D341Med (cell line): ENCODE data around the gene CNNM2.
"Not testable (repeated sequence)": the region's sequence is repeated elsewhere in the genome, so short reads cannot be mapped to it uniquely, and the experiment has no call there.

ENCODE experiments used
- DNase-seq: peaks from one replicate; pipeline ENCODE4 v3.0.0; 2012; ENCODE audit warnings: low spot score

The CNNM2 gene

DNA sequence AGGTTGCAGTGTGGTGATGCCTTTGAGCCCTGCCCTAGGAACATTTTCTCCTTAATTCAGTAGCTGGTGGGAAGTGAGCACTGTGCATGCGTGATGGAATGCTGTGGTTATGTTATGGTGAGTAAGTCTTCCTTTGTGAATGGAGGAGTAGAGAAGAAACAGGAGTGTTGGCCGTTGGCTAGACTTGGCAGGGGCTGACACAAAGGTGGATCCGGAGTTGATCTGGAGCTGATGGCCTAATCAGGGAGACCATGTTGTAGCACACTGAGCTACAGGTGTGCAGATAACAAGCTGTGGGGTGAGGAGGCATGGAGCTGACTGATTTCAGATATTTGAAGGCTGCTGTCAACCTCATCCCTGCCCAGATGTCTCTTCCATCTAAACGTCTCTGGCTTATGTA is 122.3 kb downstream of the CNNM2 start:
- no peak for DNase-seq

DNA sequence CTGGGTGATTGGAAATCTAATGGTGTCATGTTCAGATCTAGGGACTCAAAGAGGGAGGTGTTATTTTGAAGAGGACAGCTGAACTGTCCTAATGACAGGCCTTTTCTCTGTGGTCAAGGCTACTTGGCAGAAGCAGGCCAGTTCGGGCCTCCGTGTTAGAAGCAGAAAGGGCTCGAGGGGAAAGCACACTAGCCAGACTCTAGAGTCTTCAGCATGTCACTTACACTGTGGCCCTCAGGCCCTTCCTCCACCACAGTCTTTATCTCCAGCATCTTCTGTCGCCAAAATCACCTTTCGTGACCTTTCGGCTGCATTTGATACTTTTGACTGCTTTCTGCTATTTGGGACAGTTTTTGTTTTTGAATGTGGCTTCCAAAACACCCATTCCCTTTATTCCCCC is 123.3 kb downstream of the CNNM2 start:
- DNase-seq = no peak

DNA sequence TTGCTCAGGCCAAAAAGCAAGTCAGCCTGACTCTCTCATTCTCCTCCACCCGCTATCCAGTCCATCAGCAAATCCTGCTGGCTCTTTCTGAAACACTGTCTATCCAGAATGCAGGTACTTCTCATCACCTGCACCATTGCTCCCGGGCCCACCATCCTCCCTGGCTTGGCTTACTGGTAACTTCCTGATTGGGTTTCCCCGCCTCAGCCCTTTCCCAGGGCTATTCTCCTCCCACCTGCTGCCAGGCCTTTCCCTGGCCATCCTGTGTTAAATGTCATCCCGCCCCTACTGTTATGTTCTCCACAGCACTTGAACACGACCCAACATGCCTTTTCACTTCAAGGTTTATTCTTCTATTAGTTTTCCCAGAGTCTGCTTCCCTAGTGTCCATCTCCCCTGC is 124.0 kb downstream of the CNNM2 start:
- no peak for DNase-seq

DNA sequence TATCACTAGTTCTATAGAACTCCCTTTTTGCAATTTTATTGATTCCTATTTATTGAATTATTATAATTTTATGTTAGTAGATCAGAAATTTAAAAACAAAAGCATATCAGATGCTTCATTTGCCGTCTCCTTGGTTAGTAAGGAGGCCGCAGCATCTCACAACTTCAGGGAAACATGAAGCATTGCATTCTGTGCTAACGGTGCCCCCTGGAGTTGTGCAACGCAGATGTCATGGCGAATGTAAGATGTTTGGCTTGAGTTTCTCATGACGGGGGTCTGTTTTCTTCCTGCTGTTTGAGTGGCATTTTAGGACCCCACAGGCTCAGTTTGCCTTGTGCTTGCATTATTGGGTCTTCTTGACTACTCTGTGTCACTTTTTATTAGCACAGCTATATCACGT is 124.8 kb downstream of the CNNM2 start:
- DNase-seq = no peak

DNA sequence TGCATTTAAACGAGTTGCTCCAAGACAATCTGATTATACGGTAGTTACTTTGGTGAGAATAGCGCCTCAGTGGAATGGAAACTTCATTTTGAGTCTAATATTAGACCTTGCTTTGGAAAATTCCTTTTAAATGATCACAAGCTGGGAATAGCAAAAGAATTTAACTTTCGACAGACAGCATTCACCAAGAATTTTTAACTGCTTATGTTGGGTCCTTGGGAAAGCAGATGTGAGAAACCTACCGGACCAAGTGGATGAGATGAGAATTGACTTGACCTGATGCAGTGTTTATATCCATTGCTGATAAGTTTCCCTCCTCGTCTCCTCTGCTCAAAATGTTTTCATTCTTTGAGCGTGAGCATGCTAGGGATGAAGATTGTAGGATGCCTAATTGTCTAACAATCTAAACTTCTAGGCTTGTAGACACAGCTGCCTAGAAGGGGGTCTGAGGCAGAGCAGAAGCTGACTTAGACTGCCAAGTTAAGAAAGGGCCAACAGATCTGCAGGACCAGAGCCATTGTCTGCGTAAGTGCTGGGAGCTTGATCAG is 126.9 kb downstream of the CNNM2 start:
- no peak for DNase-seq

DNA sequence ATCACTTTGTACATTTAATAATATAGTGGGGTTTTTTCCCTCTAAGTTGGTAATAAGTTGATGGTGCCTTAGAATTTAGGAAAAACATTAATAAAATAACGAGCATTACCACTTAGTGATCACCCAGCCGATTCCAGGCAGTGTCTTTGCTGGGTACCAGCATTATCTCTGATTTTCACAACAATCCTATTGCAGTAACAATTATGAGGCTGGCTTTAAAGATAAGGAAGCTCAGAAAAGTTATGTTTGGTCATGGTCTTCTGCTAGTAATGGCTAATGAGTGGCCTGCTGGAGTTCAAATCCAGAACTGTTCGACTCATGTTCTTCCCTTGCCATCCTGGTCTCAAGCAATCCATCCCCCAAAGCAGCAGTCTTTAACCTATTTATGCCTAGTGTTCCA is 127.9 kb downstream of the CNNM2 start:
- DNase-seq = no peak

DNA sequence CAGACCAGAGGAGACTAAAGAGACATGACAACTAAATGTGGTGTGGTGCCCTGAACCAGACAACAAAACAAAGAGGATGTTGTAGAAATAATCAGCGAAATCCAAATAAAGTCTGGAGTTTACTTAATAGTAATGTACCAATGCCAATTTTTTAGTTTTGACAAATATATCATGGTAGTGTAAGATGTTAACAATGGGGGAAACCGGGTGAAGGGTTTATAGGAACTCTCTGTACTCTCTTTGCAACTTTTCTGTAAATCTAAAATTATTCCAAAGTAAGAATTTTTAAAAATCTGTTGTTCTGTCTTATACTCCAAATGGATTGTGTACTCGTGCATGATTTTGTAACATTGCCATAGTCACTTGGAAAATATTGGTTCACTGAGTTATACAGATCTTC is 129.3 kb downstream of the CNNM2 start:
- no peak for DNase-seq

DNA sequence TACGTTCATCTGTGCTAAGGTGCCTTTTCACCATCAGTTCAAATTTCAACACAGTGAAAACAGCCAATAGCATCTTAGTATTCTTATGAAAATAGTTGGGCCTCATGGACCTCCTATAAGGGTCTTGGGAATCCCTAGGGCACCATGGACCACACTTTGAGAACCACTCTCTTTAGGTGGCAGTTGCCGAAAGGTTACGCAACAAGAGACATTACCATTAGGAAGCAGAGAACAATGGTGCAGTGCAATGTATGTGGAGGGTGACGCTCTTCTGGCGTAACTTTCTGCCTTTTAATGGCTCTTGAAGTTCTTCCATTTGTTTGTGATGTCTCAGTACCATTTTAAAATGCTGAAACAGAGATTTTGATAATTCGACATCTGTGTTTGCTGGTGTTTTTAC is 131.1 kb downstream of the CNNM2 start:
- DNase-seq = no peak

DNA sequence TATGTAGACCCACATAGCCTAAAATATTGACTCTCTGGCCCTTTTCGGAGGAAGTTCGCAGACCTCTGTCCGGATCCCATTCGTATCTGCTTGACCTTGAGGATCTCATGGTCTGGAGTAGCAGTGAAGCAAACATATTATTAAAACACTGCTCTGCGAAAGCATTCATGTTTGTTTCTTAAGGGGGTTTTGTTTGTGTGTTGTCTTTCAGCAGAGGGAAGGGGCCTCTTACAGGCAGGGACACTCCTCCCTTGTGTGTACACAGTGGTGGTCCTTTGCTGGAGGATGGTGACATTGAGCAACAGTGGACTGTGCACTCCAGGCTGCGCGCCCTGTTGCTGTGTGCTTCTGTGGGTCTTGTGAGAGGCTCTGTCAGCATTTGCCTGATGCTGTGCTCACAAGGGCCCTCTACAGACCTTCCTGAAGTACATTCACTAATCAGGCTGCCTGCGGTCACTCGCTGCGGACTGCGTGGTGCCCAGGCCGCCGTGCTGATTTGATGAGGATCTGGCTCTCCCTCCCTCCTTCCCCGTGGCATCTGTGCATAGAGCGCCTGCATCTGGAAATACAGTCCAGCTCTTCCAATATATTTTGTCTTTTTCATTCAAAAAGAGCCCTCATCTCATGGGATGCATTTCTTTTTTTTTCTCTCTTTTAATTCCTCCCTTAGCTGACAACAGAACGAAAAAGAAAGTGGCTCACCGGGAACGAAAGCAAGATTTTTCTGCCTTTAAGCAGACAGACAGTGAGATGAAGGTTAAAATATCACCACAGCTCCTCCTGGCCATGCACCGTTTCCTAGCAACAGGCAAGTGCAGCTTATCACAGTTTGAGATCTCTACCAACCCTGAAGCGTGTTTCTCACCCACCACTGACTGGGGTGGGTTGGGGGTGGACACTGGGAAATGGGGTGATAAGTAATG is 135.8 kb downstream of the CNNM2 start:
- DNase-seq = no peak

DNA sequence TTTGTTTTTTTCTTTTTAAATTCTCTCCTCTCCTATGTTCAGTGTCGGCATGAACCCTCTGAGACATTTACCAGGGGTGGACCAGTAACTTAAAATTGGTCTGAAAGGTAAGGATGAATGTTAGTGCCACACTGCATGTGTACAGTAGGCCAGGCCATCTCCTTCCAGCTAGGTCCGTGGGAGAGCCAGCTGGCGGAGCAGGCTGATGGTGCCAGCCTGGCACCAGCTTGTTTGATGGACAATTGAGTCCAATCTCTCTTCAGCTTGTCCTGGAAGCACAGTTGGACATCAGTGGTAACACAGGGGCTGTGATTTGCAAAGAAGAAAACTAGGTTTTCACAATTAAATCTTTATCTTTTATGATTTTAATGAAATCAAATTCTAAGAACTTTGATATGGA is 136.5 kb downstream of the CNNM2 start:
- no peak for DNase-seq

DNA sequence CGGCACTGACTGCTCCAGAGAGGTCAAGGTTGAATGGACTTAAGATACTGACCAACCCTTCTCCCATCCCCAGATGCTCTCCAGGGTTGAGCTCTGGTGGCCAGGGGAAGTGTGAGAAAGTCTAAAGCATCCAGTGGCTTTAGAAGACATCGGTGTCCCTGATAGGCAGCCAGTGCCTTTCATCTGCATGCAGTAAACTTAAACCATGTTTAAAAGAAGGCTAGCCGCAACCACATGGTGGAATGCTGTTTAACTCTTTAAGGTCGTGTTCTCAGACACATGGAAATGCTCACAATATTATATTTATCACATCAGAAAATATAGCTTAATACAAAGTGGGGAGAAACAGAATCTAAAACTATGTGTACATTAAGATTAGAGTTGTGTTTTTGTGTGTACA is 137.0 kb downstream of the CNNM2 start:
- no peak for DNase-seq

DNA sequence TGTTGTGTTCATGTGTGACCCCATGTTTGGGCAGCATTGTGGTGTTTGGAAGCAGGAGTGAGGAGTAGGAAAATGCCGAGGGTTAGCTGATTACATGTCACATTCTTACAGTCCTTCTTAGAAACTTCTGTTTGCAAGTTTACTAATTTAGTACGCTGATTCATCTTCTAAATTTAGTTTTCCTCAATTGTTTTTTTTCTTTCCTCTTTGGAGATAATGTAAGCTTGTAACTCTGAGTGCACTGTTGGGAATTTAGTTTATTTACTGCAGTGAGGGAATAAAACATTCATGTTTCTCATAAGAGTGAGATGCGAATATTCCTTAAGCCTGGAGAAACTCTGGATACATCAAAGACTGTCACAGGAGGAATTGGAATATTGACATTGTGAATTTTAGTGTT is 139.9 kb downstream of the CNNM2 start:
- DNase-seq = no peak

DNA sequence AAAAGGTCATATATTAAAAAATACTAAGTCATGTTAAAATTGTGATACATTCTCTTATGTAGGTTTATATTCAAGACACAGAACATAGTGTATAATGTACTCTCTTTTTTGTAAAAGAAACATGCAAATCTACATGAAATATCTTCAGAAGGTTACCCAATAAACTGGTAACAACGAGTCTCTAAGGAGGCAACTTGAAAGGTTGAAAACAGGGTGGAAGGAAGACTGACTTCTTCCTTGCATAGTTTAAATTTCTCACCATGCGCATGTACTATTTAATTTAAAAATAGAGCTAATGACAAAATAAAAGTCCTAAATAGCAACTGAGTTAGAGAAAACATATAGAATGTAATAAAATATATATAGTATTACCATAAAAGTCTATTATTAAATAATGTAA is 142.5 kb downstream of the CNNM2 start:
- no peak for DNase-seq

DNA sequence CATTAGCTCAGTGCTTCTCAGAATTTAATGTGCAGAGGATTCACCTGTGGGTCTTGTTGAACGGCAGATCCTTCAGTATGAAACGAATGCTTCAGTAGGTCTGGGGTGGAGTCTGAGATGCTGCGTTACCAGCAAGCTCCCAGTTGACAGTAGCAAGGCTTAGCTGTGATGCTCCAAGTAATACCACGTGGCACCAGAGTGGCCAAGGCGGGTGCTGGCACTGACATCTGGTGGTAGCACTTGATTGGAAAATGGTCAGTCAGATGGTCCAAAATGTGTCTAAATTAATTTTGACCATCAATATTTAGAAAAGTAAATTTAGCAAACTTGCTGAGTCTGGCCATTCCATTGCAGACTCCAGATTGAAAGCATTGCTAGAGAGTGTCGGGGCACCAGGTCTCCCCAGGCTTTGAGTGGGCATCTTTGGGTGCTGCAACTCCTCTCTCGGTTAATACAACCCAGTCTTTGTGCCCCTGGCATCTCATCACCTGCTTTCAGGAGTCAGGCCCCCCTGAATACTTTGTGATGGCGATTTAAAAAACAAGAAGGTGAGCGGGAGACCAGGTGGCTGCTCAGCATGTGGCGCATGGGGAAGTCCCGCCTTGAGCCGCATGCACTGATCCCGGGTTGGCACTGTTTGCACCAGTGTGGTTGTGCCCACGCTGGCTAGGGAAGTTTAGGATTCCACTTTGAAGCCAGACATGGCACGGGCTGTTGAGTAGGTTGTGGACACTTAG is 144.9 kb downstream of the CNNM2 start:
- DNase-seq = no peak

DNA sequence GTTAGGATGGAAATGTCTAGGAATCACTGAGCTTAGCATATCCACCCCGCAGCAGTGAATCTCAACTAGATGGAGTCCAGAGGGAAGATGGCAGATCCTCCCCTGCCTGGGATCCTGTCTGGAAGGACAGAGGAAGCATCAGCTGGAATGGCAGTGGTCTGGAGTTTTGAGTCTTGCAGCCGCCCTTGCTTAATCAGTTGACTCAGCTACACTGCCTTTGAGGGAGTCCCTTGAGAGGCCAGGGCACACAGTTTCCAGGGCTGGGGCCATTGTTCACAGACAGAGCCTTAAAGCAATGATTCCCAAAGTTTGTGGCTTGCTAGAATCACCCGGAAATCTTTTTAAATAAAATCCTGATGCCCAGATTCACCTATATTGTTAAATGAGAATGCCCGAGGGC is 146.9 kb downstream of the CNNM2 start:
- no peak for DNase-seq

DNA sequence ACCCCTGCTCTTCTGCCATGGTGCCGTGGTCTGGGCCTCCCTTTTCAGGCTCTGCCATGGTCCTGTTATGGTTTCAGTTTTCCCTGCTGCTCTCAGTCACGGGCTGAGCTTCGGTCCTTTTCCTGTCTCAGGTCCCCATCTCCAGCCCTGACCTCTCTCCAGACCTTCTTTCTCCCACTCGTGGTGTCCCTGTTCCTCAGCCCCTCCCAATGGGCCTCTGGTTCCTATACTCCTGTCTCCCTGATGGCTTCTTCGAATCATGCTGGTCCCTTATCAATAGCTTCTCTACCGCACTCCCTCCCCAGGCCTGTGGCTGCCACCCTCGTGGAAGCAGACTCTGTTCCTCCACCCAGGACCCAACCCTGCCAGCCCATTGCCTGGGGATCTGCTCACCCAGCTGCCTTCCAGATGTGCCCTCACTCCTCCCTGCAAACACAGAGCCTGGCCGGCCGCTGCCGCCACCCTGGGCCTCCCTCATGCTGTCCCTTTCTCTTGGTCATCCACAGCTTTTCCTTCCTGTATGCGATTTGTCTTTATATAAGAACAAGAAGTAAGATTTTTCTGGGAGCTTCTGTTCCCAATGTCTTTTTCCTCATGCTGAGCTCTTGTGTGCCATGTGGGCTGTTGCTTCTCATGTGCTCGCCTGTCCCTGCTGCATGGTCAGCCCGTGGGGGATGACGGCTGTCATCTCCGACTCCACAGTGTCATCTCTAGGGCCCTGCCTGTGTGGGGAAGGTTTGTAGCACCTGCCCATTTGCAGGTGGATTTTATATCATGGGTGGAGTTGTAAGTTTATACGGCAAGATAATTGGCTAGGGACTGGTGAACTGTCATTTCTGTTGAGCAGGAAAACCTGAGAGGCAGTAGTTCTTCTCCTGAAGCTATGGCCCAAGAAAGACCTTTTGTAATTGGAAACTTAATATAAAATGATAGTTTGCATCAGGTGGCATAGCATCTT is 148.3 kb downstream of the CNNM2 start:
- DNase-seq = no peak

DNA sequence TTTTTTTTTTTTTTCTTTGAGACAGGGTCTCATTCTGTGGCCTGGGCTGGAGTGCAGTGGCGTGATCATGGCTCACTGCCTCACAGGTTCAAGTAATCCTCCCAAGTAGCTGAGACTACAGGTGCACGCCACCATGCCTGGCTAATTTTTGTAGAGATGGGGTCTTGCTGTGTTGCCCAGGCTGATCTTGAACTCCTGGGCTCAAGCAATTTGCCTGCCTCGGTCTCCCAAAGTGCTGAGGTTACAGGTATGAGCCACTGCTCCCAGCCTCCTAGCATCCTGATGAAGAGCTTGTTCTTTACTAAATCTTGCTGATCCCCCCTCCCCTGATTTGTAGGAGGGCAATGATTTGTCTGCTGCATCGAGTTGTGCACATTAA is 149.0 kb downstream of the CNNM2 start:
- not testable (repeated sequence) for DNase-seq

DNA sequence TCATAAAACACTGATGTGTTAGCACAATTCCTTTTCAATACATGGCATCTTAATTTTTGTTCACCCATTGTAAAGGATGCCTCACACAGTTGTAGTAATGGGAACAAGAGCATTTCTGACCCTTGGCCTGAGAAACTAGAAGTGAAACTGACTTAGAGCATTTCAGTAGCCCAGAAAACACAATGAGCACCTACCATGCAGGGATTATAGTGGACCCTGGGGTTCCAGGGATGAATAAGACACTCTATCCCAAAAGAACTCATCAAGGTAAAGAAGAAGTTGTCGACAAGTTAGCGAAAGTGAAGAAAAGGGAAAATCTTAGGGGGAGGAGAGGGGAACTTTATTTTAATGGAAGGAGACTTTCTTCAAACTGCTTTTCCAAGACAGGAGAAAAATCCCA is 149.4 kb downstream of the CNNM2 start:
- no peak for DNase-seq

DNA sequence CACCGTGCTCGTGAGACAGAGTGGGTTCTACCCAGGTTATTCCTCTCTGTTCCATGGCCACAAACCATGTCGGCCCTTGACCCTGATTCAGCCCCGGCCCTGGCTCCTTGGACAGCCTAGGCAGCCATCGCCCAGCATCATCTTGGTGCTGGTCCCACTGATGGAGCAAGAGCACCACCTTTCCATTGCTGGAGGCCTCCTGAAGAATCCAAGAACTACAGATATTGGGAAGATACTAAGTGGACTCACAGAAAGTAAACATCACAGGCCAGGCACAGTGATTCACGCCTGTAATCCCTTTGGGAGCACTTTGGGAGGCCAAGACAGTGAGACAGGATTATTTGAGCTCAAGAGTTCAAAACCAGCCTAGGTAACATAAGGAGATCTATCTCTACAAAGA is 149.9 kb downstream of the CNNM2 start:
- DNase-seq = no peak

DNA sequence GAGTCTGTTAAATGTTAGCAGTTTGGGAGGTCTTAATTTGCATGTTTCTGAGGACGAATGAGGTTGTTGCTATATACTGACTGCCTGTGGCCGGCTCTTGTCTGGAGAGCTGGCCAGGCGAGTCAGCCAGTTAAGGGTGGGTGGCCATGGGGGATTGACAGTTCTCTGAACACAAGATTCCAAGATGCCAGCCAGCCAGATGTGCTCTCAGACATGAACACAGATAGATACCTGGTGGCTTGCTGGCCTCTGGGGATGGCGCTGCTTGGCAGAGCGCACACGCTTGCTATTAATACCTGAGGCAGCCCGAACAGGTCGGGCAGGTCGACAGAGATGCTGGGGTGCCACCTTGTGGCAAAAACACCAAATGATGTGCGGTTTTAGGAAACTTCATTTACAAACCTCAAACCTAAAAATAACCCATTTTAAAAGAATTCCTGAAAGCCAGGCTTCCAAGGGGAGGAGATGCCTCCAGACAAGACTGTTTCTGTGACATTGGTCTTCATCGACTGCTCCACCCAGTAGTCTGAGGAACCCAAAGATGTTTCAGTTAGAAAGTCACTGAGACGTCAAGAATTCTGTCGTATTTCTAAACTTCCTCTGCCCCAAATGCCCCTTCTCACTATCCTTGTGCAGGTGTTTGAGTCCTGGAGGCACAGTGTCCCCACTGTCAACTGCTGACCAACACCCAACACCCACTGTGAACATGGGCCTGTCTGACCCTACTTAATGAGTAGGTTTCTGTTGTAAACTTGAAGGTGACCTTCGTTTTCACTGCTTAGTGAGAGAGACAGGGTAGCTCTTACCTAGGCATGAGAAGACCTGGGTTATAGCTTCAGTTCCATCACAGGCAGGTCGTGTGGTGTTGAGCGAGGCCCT is 151.6 kb downstream of the CNNM2 start:
- DNase-seq = peak; percentile 69

DNA sequence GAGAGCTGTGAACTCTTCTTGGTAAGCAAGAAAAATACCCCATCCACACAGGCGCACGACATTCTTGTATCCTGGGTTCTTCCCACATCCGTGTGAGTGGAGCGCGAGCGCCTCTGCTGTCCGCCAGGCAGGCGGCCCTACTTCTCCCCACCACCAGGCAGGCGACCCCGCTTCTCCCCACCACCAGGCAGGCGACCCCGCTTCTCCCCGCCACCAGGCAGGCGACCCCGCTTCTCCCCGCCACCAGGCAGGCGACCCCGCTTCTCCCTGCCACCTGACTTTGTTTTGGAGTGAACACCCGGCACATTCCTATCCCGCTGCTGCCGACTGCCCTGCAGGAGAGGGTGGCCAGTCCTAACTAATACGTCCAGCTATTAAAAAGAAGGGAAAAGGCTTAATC is 154.2 kb downstream of the CNNM2 start:
- no peak for DNase-seq
